UCSD-AML1 (cell line): ENCODE results near the gene SBNO1.
"Not testable (repeated sequence)": the region's sequence is repeated elsewhere in the genome, so short reads cannot be mapped to it uniquely, and the experiment has no call there.

Experiments used
- DNase-seq: peaks from one replicate; lab custom pipeline; 2025; ENCODE audit not compliant: unreplicated experiment; lab: John Stamatoyannopoulos, UW

SBNO1 gene

DNA sequence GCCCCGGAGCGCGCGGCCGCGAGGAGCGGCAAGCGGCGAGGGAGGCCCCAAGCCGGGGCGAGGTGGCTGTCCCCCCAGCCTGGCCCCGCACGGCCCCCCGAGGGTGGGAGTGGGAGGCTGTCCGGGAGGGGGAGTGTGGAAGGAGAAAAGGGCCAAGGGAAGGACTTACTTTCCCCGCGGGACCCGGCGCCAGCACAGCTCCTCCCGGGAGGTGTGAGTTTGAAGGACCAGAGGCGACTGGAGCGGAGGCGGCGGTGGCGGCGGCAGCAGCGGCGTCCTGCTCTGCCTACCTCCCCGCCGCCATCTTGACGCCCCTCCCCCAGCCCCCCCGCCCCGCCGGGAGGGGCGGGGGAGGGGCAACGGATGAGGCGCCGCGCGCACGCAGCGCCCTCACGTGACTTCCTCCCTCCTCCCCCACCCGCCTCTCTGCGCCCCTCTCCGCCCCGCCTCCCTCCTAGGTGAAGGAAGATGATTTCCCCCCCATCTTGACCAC is at the start of gene SBNO1:
Gene SBNO1 (minus strand): TSS at position 316 of the 493 bp plus-strand sequence. CDS start 14,406 bp downstream, outside the sequence.
- DNase-seq = peak; percentile 94

DNA sequence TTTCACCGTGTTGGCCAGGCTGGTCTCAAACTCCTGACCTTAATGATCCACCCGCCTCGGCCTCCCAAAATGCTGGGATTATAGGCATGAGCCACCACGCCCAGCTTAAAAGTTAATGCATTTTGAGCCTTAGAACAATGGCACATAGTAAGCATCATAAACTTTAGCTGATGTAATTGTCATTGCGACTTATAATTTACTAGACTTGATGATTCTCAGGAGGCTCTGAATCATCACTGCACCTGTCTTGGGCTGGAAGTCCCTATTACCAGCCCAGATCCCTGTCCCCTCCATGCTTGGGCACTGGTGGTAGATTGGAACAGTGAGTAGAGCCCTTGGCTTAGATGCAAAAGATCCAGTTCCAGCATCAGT is 45.4 kb upstream of the SBNO1 start:
- DNase-seq = no peak

DNA sequence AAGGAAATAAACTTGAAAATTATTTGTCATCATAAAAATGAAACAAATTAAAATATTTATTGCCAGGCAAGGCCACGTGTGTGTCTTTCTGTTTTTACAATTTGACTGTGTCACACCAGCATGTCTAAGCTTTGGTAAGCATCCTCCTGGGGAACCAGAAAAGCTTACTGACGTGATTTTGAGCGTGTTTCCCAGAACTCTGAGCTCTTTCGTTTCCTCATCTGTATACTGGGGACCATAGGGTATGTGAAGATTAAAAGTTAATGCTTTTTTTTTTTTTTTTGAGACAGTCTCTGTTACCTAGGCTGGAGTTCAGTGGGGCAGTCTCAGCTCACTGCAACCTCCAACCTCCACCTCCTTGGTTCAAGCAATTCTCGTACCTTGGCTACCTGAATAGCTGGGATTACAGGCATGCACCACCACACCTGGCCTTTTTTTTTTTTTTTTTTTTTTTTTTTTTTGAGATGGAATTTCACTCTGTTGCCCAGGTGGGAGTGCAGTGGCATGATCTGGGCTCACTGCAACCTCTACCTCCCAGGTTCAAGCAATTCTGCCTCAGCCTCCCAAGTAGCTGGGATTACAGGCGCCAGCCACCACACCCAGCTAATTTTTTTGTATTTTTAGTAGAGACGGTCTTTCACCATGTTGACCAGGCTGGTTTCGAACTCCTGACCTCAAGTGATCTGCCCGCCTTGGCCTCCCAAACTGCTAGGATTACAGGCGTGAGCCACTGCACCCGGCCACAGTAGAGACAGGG is 44.8 kb upstream of the SBNO1 start:
- not testable (repeated sequence) for DNase-seq

DNA sequence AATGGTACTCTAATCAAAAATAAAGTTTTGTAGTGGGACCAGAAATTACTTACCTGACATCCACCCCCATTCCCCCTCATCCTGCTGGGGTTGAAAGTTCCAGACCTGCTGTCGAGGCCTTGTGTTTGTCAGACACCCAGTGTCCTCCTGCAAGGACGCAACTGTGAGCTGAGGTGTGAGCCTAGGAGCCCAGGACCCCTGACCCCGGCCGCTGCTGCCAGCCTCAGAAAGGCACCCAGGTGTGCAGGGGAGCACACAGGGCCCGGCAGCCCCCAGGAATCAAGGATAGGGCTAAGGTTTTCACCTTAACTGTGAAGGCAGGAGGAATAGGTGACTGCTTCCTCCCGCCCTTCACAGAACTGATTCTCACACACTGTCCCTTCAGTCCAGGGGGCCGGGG is 44.0 kb upstream of the SBNO1 start:
- not testable (repeated sequence) for DNase-seq

DNA sequence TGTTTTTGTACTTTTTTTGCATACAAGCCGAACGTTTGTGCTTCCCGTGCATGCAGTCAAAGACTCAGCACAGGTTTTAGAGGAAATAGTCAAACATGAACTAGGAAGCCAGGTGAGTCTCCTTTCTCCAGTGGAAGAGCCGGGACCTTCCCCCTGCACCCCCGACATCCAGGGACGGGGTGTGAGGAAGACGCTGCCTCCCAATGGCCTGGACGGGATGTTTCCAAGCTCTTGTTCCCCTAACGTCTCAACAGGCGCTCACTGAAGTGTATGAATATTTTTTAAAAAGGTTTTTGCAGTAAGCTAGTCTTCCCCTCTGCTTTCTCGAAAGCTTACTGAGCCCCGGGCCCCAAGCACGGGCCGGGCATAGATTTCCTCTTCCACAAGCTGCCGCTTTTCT is 43.3 kb upstream of the SBNO1 start:
- DNase-seq = not testable (repeated sequence)

DNA sequence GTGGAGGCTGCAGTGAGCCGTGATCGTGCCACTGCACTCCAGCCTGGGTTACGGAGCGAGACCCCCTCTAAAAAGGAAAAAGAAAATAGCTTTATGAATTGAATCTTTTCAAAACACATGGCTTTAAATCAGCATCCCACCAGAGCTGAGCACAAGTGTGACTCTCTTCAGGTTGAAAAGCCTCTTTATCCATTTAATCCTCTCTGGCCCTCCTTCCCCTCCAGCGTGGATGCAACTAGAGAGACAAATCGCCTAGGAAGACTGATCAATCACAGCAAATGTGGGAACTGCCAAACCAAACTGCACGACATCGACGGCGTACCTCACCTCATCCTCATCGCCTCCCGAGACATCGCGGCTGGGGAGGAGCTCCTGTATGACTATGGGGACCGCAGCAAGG is 42.6 kb upstream of the SBNO1 start:
- DNase-seq = not testable (repeated sequence)

DNA sequence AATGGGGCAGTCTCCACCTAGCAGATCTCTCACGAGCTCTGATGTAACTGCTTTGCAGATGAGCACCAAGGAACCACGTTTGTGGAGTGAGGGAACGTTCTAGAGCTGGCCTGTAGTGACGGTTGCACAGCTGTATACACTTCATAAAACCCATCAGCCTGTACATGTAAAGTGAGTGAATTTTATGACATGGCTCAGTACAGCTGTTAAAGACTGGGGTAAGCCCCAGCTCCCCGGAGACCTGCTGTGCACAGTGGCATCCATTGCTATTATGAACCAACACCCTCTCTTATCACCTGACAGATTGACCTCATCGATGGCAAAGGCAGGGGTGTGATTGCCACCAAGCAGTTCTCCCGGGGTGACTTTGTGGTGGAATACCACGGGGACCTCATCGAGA is 39.9 kb upstream of the SBNO1 start:
- no peak for DNase-seq

DNA sequence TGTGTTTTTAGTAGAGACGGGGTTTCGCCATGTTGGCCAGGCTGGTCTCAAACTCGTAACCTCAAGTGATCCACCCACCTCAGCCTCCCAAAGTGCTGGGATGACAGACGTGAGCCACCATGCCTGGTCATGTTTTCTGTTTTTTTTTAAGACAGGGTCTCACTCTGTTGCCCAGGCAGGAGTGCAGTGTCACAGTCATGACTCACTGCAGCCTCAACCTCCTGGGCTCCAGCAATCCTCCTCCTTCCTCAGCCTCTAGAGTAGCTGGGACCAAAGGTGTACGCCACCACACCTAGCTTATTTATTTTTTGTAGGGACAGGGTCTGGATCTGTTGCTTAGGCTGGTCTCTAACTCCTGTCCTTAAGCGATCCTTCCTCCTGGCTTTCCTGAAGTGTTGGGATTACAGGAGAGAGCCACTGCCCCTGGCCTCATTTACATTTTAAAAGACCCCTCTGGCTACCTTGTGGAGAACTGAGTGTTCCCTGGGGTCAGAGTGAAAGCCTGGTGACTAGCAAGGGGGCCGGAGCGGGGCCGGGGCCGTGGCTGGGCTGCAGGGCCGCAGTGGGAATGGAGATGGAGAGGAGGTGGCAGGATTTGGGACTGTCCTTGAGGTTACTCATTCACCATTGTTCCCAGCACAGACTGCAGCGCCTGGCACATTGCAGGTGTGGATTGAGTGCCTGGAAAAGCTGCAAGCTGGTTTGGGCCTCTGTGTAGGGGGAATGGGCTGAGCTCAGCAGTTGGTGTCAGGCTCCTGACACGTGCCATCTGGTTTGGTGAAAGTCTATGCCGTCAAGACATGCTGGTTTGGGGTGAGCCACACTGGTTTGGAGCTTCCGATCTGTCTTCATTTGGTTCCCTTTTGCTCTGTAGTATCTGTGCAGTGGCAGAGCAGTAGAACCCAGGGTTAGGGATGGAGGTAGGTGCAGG is 37.4 kb upstream of the SBNO1 start:
- no peak for DNase-seq

DNA sequence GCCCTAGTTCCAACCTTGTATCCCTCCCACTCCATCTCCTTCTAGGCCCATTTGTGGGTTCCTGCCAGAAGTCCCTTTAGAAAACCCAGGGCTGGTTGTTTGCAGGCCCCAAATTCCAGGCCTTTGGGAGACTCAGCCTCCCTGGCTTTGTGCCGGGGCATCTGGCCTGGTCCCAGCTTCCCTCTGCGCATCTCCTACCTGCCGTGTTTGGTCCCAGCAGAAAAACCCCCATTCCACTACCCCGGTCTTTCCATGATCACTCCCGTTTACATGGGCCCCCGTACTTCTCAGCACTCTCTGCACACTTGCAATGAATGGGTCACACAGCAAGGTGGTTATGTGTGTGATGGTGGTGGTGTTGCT is 34.6 kb upstream of the SBNO1 start:
- DNase-seq = no peak

DNA sequence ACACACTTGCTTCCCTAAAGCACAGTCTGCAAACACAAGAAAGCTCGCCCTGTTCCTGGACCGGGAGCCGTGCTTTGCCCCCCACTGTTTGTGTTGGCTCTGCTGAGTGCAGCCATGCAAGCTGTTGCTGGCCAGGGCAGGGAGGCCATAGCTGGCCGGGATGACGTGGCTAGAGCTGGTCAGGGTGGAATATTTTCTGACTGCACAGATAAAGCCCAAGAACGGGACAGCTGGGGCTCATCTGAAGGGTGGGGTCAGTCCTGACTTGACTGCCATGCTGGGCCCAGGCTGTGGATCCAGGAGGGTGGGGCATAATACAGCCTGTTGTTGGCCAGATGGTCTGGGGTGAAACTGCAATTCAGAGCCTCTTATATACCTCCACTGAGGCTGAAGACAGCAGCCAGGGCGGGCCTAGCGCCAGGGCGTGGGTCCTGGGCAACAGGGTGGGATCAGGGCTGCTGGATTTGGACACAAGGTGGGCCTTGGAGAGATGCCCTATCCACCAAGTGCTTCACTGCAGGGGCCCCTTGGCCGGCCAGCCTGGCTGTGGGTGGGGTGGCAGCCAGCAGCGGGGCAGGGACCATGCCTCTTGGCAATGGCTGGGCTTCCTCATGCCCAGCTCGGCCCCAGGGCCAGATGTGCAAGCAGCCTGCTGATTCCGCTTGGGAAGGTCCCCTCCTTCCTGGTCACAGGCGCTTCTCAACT is 34.1 kb upstream of the SBNO1 start:
- DNase-seq = no peak

DNA sequence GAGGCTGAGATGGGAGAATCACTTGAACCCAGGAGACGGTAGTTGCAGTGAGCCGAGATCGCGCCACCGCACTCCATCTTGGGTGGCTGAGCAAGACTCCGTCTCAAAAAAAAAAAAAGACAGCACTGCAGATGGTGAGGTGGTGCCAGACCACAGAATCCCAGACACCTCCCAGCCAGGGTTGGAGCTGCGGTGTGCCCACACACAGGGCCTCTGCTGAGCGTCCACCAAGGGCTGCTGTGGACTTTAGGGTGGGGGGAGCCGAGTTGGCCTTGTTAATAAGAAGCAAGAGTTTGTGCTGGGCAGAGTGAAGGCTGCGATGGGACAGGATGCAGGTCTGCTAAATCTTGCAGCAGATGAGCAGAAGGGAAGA is 33.5 kb upstream of the SBNO1 start:
- no peak for DNase-seq

DNA sequence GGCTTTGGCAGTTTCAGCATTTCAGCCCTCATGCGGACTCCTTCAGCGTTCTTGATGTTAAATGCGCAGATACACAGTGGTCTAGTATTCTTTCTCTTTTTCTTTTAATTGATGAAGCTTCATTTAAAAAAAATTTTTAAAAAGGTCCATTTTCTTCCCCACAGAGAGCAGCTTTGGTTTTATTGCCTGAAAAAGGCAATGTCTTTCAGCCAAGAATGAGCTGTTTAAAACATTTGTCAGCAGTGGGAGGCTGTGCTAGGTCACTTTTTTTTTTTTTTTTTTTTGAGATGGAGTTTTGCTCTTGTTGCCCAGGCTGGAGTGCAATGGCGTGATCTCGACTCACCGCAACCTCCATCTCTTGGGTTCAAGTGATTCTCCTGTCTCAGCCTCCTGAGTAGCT is 32.8 kb upstream of the SBNO1 start:
- no peak for DNase-seq

DNA sequence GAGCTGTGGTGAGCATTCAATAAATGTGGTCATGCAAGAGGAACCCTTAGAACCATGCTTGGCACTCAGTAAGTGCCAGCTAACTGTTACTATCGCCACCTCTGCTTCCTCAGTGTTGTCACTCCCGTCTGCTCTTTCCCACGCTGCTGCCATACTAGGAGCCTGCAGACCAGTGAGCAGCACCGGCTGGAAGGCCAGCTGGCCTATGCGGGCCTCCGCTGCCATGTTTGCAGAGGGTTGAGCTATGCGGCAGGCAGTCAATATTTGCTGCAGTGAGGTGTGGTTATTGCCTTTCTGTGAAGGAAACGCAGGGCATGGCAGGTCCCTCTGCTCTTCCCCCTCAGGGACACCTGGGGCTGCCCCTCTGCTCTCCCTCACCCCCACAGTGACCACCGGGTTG is 32.3 kb upstream of the SBNO1 start:
- DNase-seq = no peak

DNA sequence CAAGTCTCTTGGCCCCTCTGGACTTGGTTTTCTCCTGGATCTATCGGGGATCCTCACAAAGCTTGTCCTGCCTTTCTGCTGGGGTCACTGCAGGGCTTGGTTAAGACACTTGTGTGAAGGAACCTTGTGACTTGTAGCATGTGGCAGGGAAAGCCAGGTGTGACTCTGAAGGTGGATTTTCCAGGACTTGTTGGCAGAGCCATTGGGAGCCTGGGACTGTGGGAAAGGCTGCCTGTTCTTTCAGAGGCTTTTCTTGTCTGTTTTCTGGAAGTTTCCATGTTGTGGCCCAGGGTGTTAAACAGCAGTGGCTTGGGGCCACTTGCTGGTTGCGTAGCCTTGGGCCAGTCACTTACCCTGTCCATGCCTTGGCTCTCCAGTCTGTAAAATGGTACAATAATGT is 31.9 kb upstream of the SBNO1 start:
- DNase-seq = no peak

DNA sequence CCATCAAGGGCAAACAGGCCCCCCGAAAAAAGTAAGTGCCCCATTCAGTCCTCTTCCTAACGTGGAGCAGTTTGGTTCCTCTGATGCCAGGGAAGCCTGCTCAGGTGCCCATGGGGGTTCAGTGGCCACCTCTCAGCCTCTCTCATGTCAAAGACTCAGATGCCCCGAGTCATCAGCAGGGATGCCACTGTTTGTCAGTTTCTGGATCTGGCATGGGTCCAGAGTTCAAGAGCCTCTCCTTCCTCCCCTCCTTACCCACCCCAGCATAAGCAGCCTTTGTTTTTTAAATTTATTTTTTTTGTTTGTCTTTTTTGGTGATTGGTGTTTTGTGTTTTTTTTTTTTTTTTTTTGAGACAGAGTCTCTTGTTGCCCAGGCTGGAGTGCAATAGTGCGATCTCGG is 30.6 kb upstream of the SBNO1 start:
- DNase-seq = no peak

DNA sequence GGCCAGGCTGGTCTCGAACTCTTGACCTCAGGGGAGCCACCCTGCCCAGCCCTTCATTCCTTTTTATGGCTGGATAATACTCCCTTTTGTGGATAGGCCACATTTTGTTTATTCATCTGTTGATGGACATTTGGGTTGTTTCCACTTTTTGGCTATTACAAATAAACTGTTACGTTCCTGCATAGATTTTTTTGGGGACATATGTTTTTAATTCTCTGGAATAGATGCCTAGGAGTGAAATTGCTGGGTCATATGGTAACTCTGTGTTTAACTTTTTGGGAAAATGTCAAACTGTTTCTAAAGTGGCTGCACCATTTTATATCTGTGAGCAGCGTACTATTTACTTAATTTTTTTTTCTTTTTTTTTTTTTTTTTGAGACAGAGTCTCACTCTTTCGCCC is 29.1 kb upstream of the SBNO1 start:
- DNase-seq = no peak

DNA sequence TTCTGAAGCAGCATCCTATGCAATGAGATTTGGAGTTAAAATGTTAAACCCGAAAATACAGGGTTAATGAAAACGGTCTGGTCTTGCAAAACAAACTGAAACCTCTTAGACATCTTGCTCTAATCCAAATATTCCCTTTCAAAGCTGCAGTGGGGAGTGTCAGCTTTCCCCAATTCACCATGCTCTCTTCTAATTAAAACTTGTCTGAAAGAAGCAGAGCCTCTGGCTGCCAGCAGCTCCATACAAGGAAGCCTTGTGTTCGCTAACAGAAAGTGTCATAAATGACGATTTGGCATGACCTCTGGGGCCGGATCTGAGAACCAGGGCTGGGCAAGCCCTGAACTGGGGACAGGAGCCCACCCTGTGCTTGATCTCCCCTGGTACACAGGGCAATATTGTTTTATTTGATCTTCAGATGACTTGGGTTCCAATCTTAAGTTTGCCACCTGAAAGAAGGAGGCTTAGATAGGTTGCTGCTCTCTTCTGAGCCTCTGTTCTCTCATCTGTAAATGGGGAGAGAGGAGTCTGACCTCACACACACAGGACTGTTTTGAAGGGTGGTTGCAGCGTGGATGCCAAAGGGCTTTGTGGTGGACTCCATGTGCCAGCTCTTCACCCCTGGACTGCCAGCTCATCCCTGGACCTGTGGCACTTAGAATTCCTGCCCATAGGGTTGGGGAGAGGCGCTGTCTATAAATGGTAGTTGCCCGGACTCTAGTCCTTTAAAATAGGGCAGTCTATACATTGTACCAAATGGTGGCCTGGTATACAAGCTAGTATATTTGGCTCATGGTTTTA is 27.1 kb upstream of the SBNO1 start:
- DNase-seq = no peak

DNA sequence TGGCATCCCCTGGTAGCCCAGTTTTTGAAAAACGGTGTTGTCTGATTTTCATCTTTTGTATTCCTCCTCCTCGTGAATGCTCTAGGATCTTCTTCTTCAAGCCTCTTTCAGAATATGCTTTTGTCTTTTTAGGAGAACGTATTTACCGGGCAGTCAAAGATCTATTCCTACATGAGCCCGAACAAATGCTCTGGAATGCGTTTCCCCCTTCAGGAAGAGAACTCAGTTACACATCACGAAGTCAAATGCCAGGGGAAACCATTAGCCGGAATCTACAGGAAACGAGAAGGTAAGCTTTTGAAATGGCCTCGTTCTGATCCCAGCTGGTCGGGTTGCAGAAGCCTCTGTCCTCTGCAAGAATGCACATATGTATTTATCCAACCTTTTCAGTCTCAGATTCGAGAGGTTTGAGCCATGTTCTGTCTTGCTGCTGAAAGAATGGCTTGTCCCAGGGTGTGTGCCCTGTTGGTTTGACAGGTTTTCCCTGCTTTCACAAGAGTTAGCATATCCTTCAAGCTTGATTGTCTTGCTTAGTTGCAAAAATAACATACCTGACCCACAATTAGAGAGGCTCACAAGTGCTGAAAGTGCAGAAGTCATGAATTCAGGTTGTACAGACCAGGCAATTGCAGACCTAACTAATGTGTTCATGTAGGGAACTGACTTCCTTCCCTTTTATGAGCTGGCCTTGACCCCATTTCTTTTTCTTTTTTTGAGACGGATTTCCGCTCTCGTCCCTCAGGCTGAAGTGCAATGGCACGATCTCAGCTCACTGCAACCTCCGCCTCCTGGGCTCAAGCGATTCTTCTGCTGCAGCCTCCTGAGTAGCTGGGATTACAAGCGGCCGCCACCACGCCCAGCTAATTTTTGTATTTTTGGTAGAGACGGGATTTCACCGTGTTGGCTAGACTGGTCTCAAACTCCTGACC is 26.1 kb upstream of the SBNO1 start:
- DNase-seq = peak; percentile 20

DNA sequence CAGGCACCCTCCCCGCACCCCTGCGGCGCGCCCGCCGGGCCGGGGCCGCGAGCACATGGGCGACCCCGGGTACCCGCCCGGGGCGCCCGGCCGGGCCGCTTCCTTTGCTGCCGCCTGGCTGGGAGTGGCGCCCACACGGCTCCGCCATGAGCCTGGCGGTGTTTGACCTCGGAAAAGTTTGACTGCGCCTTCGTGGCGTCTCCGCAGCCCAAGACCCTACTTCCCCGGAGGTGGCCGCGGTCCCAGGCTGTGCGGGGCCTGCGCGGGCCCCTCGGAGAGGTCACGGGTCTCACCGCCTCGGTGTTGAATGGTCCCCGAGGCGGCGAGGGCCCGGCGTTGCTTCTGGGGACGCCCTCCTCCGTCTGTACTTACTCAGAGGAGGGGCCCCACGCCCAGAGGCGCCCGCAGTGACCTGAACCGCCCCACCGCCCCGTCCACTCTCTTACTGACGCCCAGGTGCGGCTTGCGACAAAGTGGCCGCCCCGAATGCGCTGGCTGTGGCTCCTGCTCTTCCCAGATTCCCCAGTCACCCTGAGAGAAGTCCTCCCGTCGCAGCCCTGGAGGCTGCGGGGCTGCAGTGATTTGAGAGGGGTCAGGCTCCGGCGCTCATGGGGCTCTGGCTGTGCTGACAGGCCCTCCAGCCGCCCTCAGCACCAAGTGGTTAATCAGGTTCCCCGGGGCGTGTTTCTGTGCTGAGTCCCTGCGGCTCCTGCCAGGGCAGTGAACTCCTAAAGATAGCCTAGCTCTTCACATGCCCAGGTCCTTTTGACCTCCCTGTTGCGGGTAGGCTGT is 25.1 kb upstream of the SBNO1 start:
- DNase-seq = peak; percentile 35
